GM19239 (cell line): ENCODE results near the gene PES1.
"Not testable (repeated sequence)": the region's sequence is repeated elsewhere in the genome, so short reads cannot be mapped to it uniquely, and the experiment has no call there.

Experiments used
- DNase-seq: peaks from one replicate; pipeline ENCODE4 v3.0.0; 2011; ENCODE audit warnings: low spot score; ENCODE audit not compliant: insufficient read length
- FAIRE-seq: peaks from 2 replicates; lab custom pipeline; 2011; peaks lifted over from hg19 to GRCh38; lab: Jason Lieb, UNC

The PES1 gene

GRCh38 chr22:30591588-30592359 lies at the start of gene PES1:
Gene PES1 (minus strand): TSS chr22:30591910. CDS start chr22:30591833, 77 bp downstream.
- DNase-seq, result peak; percentile 94
- FAIRE-seq, result peak; percentile 99

GRCh38 chr22:30640839-30641430 lies 49.2 kb upstream of the PES1 start:
- DNase-seq, result no peak
- FAIRE-seq, result no peak

- FAIRE-seq (no peak), DNase-seq (no peak)
Measured at GRCh38 chr22:30640361-30640760, 48.7 kb upstream of the PES1 start.

GRCh38 chr22:30637701-30638114 lies 46.0 kb upstream of the PES1 start:
- FAIRE-seq (no peak), DNase-seq (no peak)

GRCh38 chr22:30636226-30637077 lies 44.7 kb upstream of the PES1 start:
- DNase-seq, result no peak
- no peak for FAIRE-seq

- FAIRE-seq (peak; percentile 80), DNase-seq (peak; percentile 93)
Measured at GRCh38 chr22:30635273-30636225, 43.8 kb upstream of the PES1 start, which contains the start of gene SLC35E4. Gene SLC35E4 (plus strand): TSS chr22:30635781. CDS start chr22:30636451, 670 bp downstream.

GRCh38 chr22:30634471-30635233 lies 42.9 kb upstream of the PES1 start:
- DNase-seq (peak; percentile 97), FAIRE-seq (peak; percentile 94)

GRCh38 chr22:30631469-30631868 lies 39.8 kb upstream of the PES1 start:
- FAIRE-seq, result not testable (repeated sequence)

GRCh38 chr22:30628491-30628890 lies 36.8 kb upstream of the PES1 start:
- FAIRE-seq (no peak), DNase-seq (no peak)

More at GRCh38 chr22:30631469-30631868, 39.8 kb upstream of the PES1 start:
- DNase-seq, result not testable (repeated sequence)

GRCh38 chr22:30627471-30627870 lies 35.8 kb upstream of the PES1 start:
- FAIRE-seq (no peak), DNase-seq (no peak)

- no peak for DNase-seq
- no peak for FAIRE-seq
Measured at GRCh38 chr22:30626413-30626812, 34.7 kb upstream of the PES1 start.

- not testable (repeated sequence) for DNase-seq, FAIRE-seq
Measured at GRCh38 chr22:30619909-30620308, 28.2 kb upstream of the PES1 start.

- DNase-seq, result no peak
- FAIRE-seq, result no peak
Measured at GRCh38 chr22:30617819-30618218, 26.1 kb upstream of the PES1 start.

- FAIRE-seq (no peak), DNase-seq (no peak)
Measured at GRCh38 chr22:30615543-30615954, 23.8 kb upstream of the PES1 start.

GRCh38 chr22:30614879-30615278 lies 23.2 kb upstream of the PES1 start:
- FAIRE-seq (no peak), DNase-seq (no peak)

- FAIRE-seq (no peak), DNase-seq (no peak)
Measured at GRCh38 chr22:30614268-30614667, 22.6 kb upstream of the PES1 start.

GRCh38 chr22:30612789-30613188 lies 21.1 kb upstream of the PES1 start:
- FAIRE-seq (no peak), DNase-seq (no peak)

- FAIRE-seq (no peak), DNase-seq (no peak)
Measured at GRCh38 chr22:30611197-30611596, 19.5 kb upstream of the PES1 start.

GRCh38 chr22:30610299-30610698 lies 18.6 kb upstream of the PES1 start:
- no peak for FAIRE-seq
- no peak for DNase-seq
